Stimulated activated CD8-positive, alpha-beta memory T cell treated with anti-CD3 and anti-CD28 coated beads, Interleukin-15, amount 100 ng/mL, for 24 hours (primary cell): ENCODE measurements around the gene STXBP6.
"Not testable (repeated sequence)": the region's sequence is repeated elsewhere in the genome, so short reads cannot be mapped to it uniquely, and the experiment has no call there.

Experiments used
- DNase-seq: peaks from one replicate; pipeline ENCODE4 v3.0.0-alpha.2; 2020; ENCODE audit warnings: low read depth

STXBP6 gene

GRCh38 chr14:24801024-24801423, 248.9 kb downstream of the STXBP6 start:
- DNase-seq, result no peak

GRCh38 chr14:24798911-24799462, 251.0 kb downstream of the STXBP6 start:
- DNase-seq, result no peak

- no peak for DNase-seq
Observed at GRCh38 chr14:24795406-24795805, 254.5 kb downstream of the STXBP6 start.

DNA sequence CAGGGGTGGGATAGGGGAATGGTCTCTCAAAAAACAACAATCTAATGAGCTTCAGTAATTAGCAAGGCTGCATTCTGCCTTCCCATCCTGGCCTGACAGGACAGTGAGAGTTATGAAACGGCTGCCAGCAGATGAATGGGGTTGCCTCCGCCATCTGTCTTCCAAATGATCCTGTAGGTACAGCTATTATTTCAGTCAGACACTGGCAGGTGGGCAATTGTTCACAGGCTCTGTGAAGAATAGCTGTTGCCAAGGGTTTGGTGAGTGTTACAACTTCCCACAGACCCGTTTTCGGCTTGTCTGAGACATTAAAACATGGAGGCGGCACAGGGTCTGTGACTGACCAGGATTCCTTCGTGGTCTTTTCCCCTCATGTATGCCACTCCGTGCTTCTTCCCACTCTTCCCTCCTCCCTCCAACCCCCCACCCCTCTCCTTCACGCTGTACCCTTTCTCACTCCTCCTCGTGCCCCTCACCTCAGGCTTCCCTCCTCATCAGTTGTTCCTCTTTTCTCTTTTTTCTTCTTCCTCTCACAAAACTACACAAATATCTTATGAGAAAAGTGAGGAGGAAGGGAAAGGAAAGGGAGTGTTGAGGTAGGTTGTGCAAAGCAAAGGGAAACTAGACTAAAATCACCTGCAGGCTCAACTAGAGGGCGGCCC, 255.2 kb downstream of the STXBP6 start:
- DNase-seq, result no peak

DNA sequence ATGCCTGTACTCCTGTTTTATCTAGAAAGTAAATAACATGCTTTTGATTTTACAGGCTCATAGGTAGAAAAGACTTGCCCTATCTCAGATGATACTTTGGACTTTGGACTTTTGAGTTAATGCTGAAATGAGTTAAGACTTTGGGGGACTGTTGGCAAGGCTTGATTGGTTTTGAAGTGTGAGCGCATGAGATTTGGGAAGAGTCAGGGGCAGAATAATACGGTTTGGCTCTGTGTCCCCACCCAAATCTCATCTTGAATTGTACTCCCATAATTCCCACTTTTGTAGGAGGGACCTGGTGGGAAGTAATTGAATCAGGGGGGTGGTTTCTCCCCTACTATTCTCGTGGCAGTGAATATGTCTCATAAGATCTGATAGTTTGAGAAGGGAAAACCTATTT, 259.8 kb downstream of the STXBP6 start:
- DNase-seq, result no peak

- no peak for DNase-seq
Observed at GRCh38 chr14:24789378-24789884, 260.5 kb downstream of the STXBP6 start.

DNA sequence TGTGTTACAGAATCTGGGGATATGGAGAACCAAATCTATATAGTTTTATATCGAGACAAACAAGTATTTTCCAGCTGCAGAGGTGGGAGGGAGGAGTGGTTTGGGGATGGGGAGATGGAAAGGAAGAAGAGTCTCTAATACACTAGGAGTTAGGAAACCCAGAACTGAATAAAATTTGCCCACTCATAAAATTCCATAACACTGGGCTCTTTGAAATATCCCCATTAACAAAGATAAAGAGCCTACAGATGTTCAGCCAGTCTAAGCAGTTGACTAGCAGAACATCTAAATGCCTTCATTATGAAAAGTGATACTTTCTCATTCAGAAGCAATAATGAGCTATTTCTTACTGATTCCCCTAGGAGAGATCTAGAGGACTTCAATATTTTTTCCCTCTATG, 264.2 kb downstream of the STXBP6 start:
- no peak for DNase-seq

GRCh38 chr14:24784981-24785380, 265.0 kb downstream of the STXBP6 start:
- no peak for DNase-seq

DNA sequence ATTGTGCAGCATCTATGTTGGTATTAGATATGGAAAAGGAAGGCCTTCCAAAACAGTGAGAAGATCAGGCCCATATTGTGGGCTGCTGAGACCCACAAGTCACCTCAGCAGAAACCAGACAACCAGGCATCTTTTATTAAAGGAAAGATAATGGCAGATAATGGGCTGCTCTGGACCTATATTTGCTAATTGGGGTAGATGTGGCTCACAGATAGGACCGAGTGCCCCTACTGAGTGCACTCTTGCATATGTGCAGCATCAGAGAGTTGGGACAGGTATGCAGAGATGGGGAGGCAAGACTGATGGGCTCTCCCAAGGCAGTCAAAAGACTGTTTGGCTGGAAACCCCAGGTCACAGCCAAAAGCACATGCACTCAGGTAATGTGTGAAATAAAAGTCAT, 266.2 kb downstream of the STXBP6 start:
- DNase-seq, result no peak

DNA sequence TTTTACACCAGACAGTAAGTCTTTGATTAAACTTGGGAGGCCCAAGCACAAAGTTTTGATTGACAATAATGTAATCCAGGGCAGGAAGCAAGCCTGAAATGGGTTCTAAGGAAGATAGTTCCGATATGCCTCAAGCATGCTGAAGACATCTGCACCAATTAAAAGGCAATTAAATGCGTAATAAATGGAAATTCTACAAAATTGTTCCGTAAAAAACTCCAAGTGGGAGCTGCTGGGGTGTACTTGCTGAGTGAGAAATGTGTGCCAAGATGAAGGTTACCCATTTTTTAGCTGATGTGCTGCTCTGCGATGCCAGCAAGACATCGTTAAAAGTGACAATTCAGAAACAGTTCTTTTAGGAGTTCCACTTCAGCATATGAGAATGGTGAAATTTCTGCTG, 269.7 kb downstream of the STXBP6 start:
- no peak for DNase-seq

- no peak for DNase-seq
Observed at GRCh38 chr14:24777678-24778077, 272.3 kb downstream of the STXBP6 start.

- no peak for DNase-seq
Observed at GRCh38 chr14:24775950-24776349, 274.0 kb downstream of the STXBP6 start.

DNA sequence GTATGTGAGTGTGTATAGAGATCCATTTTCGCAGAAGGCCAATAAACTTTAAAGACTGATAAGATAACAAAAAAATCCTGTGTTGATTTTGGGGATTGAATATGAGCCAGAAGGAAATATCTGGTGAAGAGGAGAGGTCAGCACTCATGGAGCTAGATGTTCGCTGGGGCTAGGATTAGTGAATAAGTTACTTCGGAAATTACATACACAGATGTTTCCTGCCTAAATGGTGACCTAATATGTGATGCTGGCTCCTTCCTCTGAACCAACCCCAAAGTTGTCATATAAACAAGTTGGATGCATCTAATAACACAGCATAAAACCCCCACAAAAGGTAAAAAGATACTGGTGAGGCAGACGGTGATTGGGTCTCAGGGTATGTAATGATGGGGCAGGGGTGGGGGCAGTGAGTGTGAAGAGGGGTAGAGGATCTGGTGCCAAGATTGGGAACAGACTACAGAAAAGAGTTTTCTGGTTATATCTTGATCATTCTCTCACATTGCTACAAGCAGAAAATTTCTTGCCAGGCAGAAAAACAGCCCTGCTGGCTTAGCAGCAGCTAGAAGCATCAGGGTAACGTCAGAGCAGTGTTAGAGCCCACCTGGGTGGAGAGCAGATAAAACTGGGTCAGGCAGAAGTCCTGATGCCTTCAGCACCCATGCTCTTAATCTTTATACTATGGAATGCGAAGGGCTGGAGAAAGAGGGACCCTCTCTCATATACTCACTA, 275.6 kb downstream of the STXBP6 start:
- DNase-seq, result no peak

- not testable (repeated sequence) for DNase-seq
Observed at GRCh38 chr14:24773564-24773963, 276.4 kb downstream of the STXBP6 start.

- no peak for DNase-seq
Observed at GRCh38 chr14:24766434-24766833, 283.5 kb downstream of the STXBP6 start.

GRCh38 chr14:24761141-24761540, 288.8 kb downstream of the STXBP6 start:
- no peak for DNase-seq
